ENCODE results near the gene FGFBP2.

- no peak for TF ChIP-seq CTCF (IDR thresholded peaks at IDR 0.05; ENCODE audit: low read depth, low read length, poor library complexity, severe bottlenecking)
- TF ChIP-seq EZH2phosphoT487 (IDR thresholded peaks at IDR 0.05; ENCODE audit: borderline replicate concordance, low read length), result no peak
Measured at GRCh38 chr4:15912961-15913630, 49.9 kb downstream of the FGFBP2 start.

All from DOHH2 (cell line).